Dermis blood vessel endothelial cell (primary cell): ENCODE measurements around the gene NKIRAS1. TPM values are rescaled to one million over a fixed set of nuclear protein-coding genes. Genes with fewer than 3 reads are reported as not detected.

Source experiments
- DNase-seq: peaks from one replicate; pipeline ENCODE4 v3.0.0; 2010
- total RNA-seq: library from RNA; depleted of rRNA; stranded (reverse); fragments of >200 nt; gene quantifications from 2 replicates; pipeline ENCODE4 v1.2.3, GENCODE V29; 2014

Gene NKIRAS1
- 6.0 and 6.8 TPM in 2 replicates for total RNA-seq

GRCh38 chr3:23916886-23917678 lies at the start of gene NKIRAS1, which contains the start of gene RPL15:
NKIRAS1 (minus strand) TSS chr3:23916990; CDS start chr3:23910904, 6,086 bp downstream.
RPL15 (plus strand) TSS chr3:23917132; CDS start chr3:23917860, 728 bp downstream.
- peak; percentile 98 for DNase-seq

- peak; percentile 18 for DNase-seq
These were observed 49.5 kb upstream of the NKIRAS1 start for GRCh38 chr3:23966328-23966727.

- no peak for DNase-seq
These were observed 47.9 kb upstream of the NKIRAS1 start for GRCh38 chr3:23964537-23965235.

GRCh38 chr3:23961913-23962312 lies 45.1 kb upstream of the NKIRAS1 start:
- no peak for DNase-seq

GRCh38 chr3:23961066-23961465 lies 44.3 kb upstream of the NKIRAS1 start:
- no peak for DNase-seq

GRCh38 chr3:23960649-23961048 lies 43.9 kb upstream of the NKIRAS1 start:
- no peak for DNase-seq

- DNase-seq, result peak; percentile 85
These were observed 42.5 kb upstream of the NKIRAS1 start for GRCh38 chr3:23959135-23959900.

GRCh38 chr3:23956701-23957100 lies 39.9 kb upstream of the NKIRAS1 start:
- DNase-seq, result no peak

GRCh38 chr3:23954144-23954543 lies 37.4 kb upstream of the NKIRAS1 start:
- DNase-seq, result no peak

- DNase-seq, result no peak
These were observed 36.7 kb upstream of the NKIRAS1 start for GRCh38 chr3:23953523-23953922.

- no peak for DNase-seq
These were observed 35.9 kb upstream of the NKIRAS1 start for GRCh38 chr3:23952646-23953045.

- DNase-seq, result no peak
These were observed 33.5 kb upstream of the NKIRAS1 start for GRCh38 chr3:23950293-23950692.

- no peak for DNase-seq
These were observed 33.0 kb upstream of the NKIRAS1 start for GRCh38 chr3:23949784-23950183.

GRCh38 chr3:23948761-23949160 lies 32.0 kb upstream of the NKIRAS1 start:
- no peak for DNase-seq

GRCh38 chr3:23945913-23946687 lies 29.3 kb upstream of the NKIRAS1 start:
- DNase-seq, result peak; percentile 98

- no peak for DNase-seq
These were observed 28.8 kb upstream of the NKIRAS1 start for GRCh38 chr3:23945663-23945912.

GRCh38 chr3:23944861-23945662 lies 28.3 kb upstream of the NKIRAS1 start, which contains the start of gene NR1D2:
NR1D2 (plus strand) TSS chr3:23945286; CDS start chr3:23945579, 293 bp downstream.
- peak; percentile 87 for DNase-seq

GRCh38 chr3:23944007-23944783 lies 27.4 kb upstream of the NKIRAS1 start:
- peak; percentile 25 for DNase-seq

GRCh38 chr3:23942546-23942945 lies 25.8 kb upstream of the NKIRAS1 start:
- DNase-seq, result no peak

GRCh38 chr3:23941440-23941839 lies 24.6 kb upstream of the NKIRAS1 start:
- no peak for DNase-seq

GRCh38 chr3:23940775-23941174 lies 24.0 kb upstream of the NKIRAS1 start:
- DNase-seq, result no peak
